A673 (cell line): ENCODE data around the gene PRKAR1A.

Experiments
- EZH2 ChIP-seq: fragments of 200-600 bp; sonication (generic); IDR thresholded peaks from 2 replicates; pipeline ENCODE4 v1.6.1; 2017; ENCODE audit warnings: borderline replicate concordance, low read depth, mild to moderate bottlenecking, mixed read lengths, antibody characterized with exemption, low read length; ENCODE audit not compliant: poor library complexity, severe bottlenecking
- TF ChIP-seq, protein P1 (sequence below): fragments of 300-800, 200-600 bp; sonication (generic); conservative IDR thresholded peaks from 2 replicates; pipeline ENCODE4 v1.5.1; 2017; ENCODE audit warnings: low read depth, mild to moderate bottlenecking, antibody characterized with exemption, low read length, moderate library complexity, mixed read lengths

DNA sequence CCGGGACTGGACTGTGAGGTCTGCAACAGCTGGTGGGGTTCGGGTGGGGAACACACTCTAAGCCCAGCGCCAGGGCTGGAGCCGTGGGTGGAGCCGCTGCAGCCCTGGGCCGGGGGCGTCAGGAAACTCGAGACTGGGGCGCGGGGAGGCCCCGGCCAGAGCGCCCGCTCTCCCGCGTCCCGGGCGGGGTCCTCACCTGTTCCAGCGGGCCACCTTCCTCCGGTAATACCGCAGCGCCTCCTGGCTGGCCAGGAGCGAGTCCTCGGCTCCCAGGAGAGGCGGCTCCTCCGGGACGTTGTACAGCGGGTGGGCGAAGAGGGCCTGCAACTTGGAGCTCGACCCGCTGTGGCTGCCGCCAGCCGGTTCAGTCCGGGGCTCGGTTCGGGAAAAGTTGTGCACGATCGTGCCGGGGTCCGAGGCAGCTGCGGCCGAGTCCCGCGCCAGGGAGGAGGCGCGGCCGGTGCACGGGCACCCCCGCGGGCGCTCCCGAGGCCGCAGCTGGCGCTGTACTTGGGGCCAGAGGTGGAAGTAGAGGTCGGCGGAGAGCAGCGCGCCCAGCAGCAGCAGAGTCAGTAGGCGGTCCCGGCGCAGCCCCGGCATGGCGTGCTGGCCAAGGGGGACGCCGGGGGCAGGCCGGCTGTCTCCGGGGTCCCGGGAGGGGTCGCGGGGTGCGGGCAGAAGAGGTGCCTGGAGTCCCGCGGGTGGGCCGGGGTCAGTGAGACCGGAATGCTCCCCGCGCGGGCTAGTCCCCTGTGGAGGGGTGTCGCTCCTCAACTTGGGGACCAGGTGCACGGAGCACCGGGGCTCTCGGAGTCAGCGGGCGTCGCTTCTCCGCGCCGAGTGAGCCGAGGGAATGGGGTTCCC is 88.1 kb downstream of the PRKAR1A start:
- TF ChIP-seq, protein P1, sequence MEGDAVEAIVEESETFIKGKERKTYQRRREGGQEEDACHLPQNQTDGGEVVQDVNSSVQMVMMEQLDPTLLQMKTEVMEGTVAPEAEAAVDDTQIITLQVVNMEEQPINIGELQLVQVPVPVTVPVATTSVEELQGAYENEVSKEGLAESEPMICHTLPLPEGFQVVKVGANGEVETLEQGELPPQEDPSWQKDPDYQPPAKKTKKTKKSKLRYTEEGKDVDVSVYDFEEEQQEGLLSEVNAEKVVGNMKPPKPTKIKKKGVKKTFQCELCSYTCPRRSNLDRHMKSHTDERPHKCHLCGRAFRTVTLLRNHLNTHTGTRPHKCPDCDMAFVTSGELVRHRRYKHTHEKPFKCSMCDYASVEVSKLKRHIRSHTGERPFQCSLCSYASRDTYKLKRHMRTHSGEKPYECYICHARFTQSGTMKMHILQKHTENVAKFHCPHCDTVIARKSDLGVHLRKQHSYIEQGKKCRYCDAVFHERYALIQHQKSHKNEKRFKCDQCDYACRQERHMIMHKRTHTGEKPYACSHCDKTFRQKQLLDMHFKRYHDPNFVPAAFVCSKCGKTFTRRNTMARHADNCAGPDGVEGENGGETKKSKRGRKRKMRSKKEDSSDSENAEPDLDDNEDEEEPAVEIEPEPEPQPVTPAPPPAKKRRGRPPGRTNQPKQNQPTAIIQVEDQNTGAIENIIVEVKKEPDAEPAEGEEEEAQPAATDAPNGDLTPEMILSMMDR, result no peak
- TF ChIP-seq EZH2, result peak; percentile 96
